HepG2 (cell line): ENCODE data around the gene UBQLN1. TPM values are rescaled to one million over a fixed set of nuclear protein-coding genes. Genes with fewer than 3 reads are reported as not detected.

ENCODE experiments used
- CREB1 ChIP-seq, 2 experiments: fragments of 450-650 bp in 1 of 2; IDR thresholded peaks; 2 replicates each; pipeline ENCODE4 v1.6.1; 2016 to 2017; ENCODE audit warnings: control low read depth in 1 of 2, mild to moderate bottlenecking in 1 of 2, missing compliant biosample characterization in 1 of 2, missing genetic modification characterization in 1 of 2
- DNMT3B ChIP-seq: conservative IDR thresholded peaks from 2 replicates; pipeline ENCODE4 v1.6.1; 2016; ENCODE audit warnings: missing biosample characterization, control low read depth
- FOXA1 ChIP-seq, 2 experiments: fragments of 450-650 bp in 1 of 2; sonication (generic) in 1 of 2; formaldehyde crosslinking in 1 of 2; IDR thresholded peaks; 2 replicates each; pipeline versions ENCODE4 v1.4.0 to v1.6.1; 2016 to 2020; ENCODE audit warnings: missing genetic modification reagents in 1 of 2
- FOXK1 ChIP-seq: sonication (generic); formaldehyde crosslinking; IDR thresholded peaks from 2 replicates; pipeline ENCODE4 v1.4.0; 2020; ENCODE audit warnings: low read depth, missing genetic modification reagents, borderline replicate concordance
- GTF3A ChIP-seq: sonication (generic); formaldehyde crosslinking; conservative IDR thresholded peaks from 2 replicates; pipeline ENCODE4 v1.4.0; 2020; ENCODE audit warnings: mild to moderate bottlenecking, missing genetic modification reagents
- HMG20A ChIP-seq: IDR thresholded peaks from 2 replicates; pipeline ENCODE4 v1.6.1; 2016; ENCODE audit warnings: borderline replicate concordance
- HOXA5 ChIP-seq: sonication (generic); formaldehyde crosslinking; IDR thresholded peaks from 2 replicates; pipeline ENCODE4 v1.4.0; 2020; ENCODE audit warnings: missing genetic modification reagents
- KLF13 ChIP-seq: sonication (generic); formaldehyde crosslinking; IDR thresholded peaks from 2 replicates; pipeline ENCODE4 v1.4.0; 2020; ENCODE audit warnings: mild to moderate bottlenecking, missing genetic modification reagents
- MZF1 ChIP-seq: sonication (generic); formaldehyde crosslinking; IDR thresholded peaks from 2 replicates; pipeline ENCODE4 v1.8.1; 2023; ENCODE audit warnings: mild to moderate bottlenecking, missing genetic modification reagents, borderline replicate concordance
- POLR2AphosphoS5 ChIP-seq: IDR thresholded peaks from 2 replicates; pipeline ENCODE4 v1.6.1; 2012; ENCODE audit warnings: low read depth, low read length
- SMYD3 ChIP-seq: sonication (generic); formaldehyde crosslinking; IDR thresholded peaks from 2 replicates; pipeline ENCODE4 v1.8.1; 2023; ENCODE audit warnings: mild to moderate bottlenecking, missing genetic modification reagents
- SRY ChIP-seq: sonication (generic); formaldehyde crosslinking; IDR thresholded peaks from 2 replicates; pipeline ENCODE4 v1.8.0; 2022; ENCODE audit warnings: mild to moderate bottlenecking, missing genetic modification reagents
- WIZ ChIP-seq: sonication (generic); formaldehyde crosslinking; IDR thresholded peaks from 2 replicates; pipeline ENCODE4 v1.5.1; 2020; ENCODE audit warnings: mild to moderate bottlenecking, missing genetic modification reagents
- ZBTB8A ChIP-seq: sonication (generic); formaldehyde crosslinking; IDR thresholded peaks from 2 replicates; pipeline ENCODE4 v1.4.0; 2020; ENCODE audit warnings: mild to moderate bottlenecking, low read depth, missing genetic modification reagents, borderline replicate concordance
- ZKSCAN8 ChIP-seq: IDR thresholded peaks from 2 replicates; pipeline ENCODE4 v1.6.1; 2016; ENCODE audit warnings: borderline replicate concordance, missing genetic modification reagents, missing compliant biosample characterization
- ZNF260 ChIP-seq: sonication (generic); formaldehyde crosslinking; IDR thresholded peaks from 2 replicates; pipeline ENCODE4 v1.4.0; 2020; ENCODE audit warnings: missing genetic modification reagents, low read depth, mild to moderate bottlenecking, borderline replicate concordance
- ZNF333 ChIP-seq: sonication (generic); formaldehyde crosslinking; IDR thresholded peaks from 2 replicates; pipeline ENCODE4 v1.4.0; 2020; ENCODE audit warnings: mild to moderate bottlenecking, missing genetic modification reagents, borderline replicate concordance
- ZNF780A ChIP-seq: sonication (generic); formaldehyde crosslinking; IDR thresholded peaks from 2 replicates; pipeline ENCODE4 v1.8.0; 2022; ENCODE audit warnings: mild to moderate bottlenecking, missing genetic modification reagents, moderate library complexity
- ZNF781 ChIP-seq: sonication (generic); formaldehyde crosslinking; IDR thresholded peaks from 2 replicates; pipeline ENCODE4 v1.5.1; 2020; ENCODE audit warnings: borderline replicate concordance, mild to moderate bottlenecking, missing genetic modification reagents; ENCODE audit errors: not compliant biosample characterization
- polyA plus RNA-seq, 8 experiments: library from polyadenylated mRNA; depleted of rRNA in 3 of 8; stranded (reverse) in 7 of 8; unstranded in 1 of 8; fragments of >200 nt; fragmentation: Illumina TruSeq in 4 of 8; extraction: Trizol in 4 of 8; gene quantifications; 2 replicates each; pipeline versions ENCODE4 v1.2.1 to v1.2.3, GENCODE V29; 2011 to 2016; ENCODE audit warnings: low read depth in 4 of 8, missing spikeins in 1 of 8, mixed read lengths in 1 of 8; ENCODE audit not compliant: insufficient read depth in 1 of 8
- total RNA-seq, 5 experiments: library from RNA; depleted of rRNA; stranded (reverse); fragments of >200 nt; fragmentation: Illumina TruSeq; extraction: Trizol; gene quantifications; 2 replicates each; pipeline ENCODE4 v1.2.3, GENCODE V29; 2016; ENCODE audit warnings: low read depth in 1 of 5
- TF ChIP-seq, protein P1 (sequence below), 2 experiments: sonication (generic) in 1 of 2; formaldehyde crosslinking in 1 of 2; IDR thresholded peaks; 2 replicates each; pipeline versions ENCODE4 v1.4.0 to v1.6.1; 2018 to 2020; ENCODE audit warnings: missing genetic modification reagents in 2 of 2, borderline replicate concordance in 1 of 2, low read depth in 1 of 2, mild to moderate bottlenecking in 1 of 2, missing biosample characterization in 1 of 2
- TF ChIP-seq, protein P2 (sequence below): sonication (generic); formaldehyde crosslinking; IDR thresholded peaks from 2 replicates; pipeline ENCODE4 v1.9.0; 2021; ENCODE audit warnings: missing genetic modification reagents, mild to moderate bottlenecking, borderline replicate concordance
- TF ChIP-seq, protein P3 (sequence below): sonication (generic); formaldehyde crosslinking; IDR thresholded peaks from 2 replicates; pipeline ENCODE4 v1.4.0; 2020; ENCODE audit warnings: missing genetic modification reagents
- TF ChIP-seq, protein P4 (sequence below): sonication (generic); formaldehyde crosslinking; IDR thresholded peaks from 2 replicates; pipeline ENCODE4 v1.8.1; 2023; ENCODE audit warnings: missing genetic modification reagents, mild to moderate bottlenecking, borderline replicate concordance

Gene UBQLN1
- total and polyA plus RNA-seq, 2 of the 13 experiments (the other 11 are each of a cell fraction or from before 2014, with no cell fraction given) = 78.1 to 83.8 TPM

DNA sequence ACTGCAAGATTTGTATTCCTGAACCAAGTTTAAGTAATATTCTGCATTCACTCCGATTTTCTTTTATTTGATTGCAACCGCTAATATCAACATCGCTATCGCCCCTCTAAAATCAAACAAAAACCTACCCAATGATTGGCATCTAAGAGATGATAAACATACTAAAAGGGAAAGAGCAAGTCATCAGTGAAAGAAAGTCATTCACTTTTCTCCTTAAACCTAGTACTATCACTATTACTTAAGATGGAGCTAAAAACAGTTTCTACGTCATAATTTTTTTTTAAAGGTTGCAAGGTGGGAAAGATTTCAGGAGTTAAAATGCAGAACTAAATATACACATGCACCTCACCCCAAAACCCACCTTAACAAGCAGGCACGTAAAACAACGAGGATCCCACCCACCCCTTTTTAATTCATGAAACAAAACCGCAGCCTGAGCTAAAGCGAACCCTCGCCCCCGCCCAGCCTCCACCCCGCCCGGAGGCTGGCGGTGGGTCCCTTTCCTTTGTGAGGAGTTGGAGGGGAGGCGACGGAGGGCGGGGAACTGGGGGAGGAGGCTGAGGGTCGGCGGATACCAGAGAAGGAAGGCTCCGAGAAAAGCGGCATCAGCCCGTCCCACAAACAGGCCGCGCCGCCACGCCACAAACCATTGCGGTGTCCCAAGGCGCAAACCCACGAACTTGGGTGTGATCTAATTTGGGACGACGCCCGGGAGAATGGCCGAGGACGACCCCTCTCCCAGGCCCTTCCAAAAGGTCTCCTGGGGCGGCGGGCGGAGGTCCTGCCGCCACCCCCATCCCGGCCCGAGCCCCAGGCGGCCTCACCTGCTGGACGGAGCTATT is 861 bp downstream of the UBQLN1 start (continued):
- TF ChIP-seq ZNF781 (CRISPR knock-in tag) = peak; percentile 41
- no peak for TF ChIP-seq SMYD3
- TF ChIP-seq, protein P1, sequence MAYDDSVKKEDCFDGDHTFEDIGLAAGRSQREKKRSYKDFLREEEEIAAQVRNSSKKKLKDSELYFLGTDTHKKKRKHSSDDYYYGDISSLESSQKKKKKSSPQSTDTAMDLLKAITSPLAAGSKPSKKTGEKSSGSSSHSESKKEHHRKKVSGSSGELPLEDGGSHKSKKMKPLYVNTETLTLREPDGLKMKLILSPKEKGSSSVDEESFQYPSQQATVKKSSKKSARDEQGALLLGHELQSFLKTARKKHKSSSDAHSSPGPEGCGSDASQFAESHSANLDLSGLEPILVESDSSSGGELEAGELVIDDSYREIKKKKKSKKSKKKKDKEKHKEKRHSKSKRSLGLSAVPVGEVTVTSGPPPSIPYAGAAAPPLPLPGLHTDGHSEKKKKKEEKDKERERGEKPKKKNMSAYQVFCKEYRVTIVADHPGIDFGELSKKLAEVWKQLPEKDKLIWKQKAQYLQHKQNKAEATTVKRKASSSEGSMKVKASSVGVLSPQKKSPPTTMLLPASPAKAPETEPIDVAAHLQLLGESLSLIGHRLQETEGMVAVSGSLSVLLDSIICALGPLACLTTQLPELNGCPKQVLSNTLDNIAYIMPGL (CRISPR knock-in tag; IDR thresholded peaks at IDR 0.05; ENCODE audit: borderline replicate concordance in 1 of 2, low read depth in 1 of 2) = no peak
- TF ChIP-seq WIZ (CRISPR knock-in tag) = no peak
- TF ChIP-seq SRY (CRISPR knock-in tag) = no peak
- TF ChIP-seq MZF1 (CRISPR knock-in tag) = no peak
- TF ChIP-seq ZKSCAN8 = no peak
- TF ChIP-seq, protein P2, sequence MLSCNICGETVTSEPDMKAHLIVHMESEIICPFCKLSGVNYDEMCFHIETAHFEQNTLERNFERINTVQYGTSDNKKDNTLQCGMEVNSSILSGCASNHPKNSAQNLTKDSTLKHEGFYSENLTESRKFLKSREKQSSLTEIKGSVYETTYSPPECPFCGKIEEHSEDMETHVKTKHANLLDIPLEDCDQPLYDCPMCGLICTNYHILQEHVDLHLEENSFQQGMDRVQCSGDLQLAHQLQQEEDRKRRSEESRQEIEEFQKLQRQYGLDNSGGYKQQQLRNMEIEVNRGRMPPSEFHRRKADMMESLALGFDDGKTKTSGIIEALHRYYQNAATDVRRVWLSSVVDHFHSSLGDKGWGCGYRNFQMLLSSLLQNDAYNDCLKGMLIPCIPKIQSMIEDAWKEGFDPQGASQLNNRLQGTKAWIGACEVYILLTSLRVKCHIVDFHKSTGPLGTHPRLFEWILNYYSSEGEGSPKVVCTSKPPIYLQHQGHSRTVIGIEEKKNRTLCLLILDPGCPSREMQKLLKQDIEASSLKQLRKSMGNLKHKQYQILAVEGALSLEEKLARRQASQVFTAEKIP (CRISPR knock-in tag) = no peak
- TF ChIP-seq, protein P3, sequence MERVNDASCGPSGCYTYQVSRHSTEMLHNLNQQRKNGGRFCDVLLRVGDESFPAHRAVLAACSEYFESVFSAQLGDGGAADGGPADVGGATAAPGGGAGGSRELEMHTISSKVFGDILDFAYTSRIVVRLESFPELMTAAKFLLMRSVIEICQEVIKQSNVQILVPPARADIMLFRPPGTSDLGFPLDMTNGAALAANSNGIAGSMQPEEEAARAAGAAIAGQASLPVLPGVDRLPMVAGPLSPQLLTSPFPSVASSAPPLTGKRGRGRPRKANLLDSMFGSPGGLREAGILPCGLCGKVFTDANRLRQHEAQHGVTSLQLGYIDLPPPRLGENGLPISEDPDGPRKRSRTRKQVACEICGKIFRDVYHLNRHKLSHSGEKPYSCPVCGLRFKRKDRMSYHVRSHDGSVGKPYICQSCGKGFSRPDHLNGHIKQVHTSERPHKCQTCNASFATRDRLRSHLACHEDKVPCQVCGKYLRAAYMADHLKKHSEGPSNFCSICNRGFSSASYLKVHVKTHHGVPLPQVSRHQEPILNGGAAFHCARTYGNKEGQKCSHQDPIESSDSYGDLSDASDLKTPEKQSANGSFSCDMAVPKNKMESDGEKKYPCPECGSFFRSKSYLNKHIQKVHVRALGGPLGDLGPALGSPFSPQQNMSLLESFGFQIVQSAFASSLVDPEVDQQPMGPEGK = 0 out of 2 replicates have a peak, but pooled peaks have one; percentile 54
- 0 out of 2 replicates have a peak, but pooled peaks have one; percentile 9 for TF ChIP-seq ZNF780A (CRISPR knock-in tag)
- TF ChIP-seq CREB1 (IDR thresholded peaks at IDR 0.05) = peak; percentile 58
- 0 out of 2 replicates have a peak, but pooled peaks have one; percentile 29 for TF ChIP-seq CREB1 (CRISPR knock-in tag; IDR thresholded peaks at IDR 0.05)
- no peak for TF ChIP-seq ZBTB8A
- no peak for TF ChIP-seq HOXA5
- TF ChIP-seq POLR2AphosphoS5 = 0 out of 2 replicates have a peak, but pooled peaks have one; percentile 24
- TF ChIP-seq KLF13 (CRISPR knock-in tag) = no peak
- no peak for TF ChIP-seq HMG20A (CRISPR knock-in tag)
- TF ChIP-seq ZNF333 = peak; percentile 3; the same call in 1 of the 2 replicates
- no peak for TF ChIP-seq DNMT3B (CRISPR knock-in tag)
- TF ChIP-seq FOXA1 (IDR thresholded peaks at IDR 0.05) = no peak
- TF ChIP-seq FOXA1 (CRISPR knock-in tag; IDR thresholded peaks at IDR 0.05) = no peak
- TF ChIP-seq, protein P4, sequence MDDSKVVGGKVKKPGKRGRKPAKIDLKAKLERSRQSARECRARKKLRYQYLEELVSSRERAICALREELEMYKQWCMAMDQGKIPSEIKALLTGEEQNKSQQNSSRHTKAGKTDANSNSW (CRISPR knock-in tag) = no peak
- TF ChIP-seq FOXK1 = no peak
- no peak for TF ChIP-seq GTF3A (CRISPR knock-in tag)
- no peak for TF ChIP-seq ZNF260 (CRISPR knock-in tag)
